GM12801 (cell line): ENCODE measurements around the gene C3.

ENCODE experiments used
- TF ChIP-seq, protein P1 (sequence below): IDR thresholded peaks from one replicate; pipeline ENCODE4 v1.5.1; 2011; ENCODE audit warnings: control low read depth; ENCODE audit not compliant: insufficient read length; ENCODE audit errors: extremely low read depth

Gene C3

GRCh38 chr19:6730941-6731670 lies 10.7 kb upstream of the C3 start:
- TF ChIP-seq, protein P1, sequence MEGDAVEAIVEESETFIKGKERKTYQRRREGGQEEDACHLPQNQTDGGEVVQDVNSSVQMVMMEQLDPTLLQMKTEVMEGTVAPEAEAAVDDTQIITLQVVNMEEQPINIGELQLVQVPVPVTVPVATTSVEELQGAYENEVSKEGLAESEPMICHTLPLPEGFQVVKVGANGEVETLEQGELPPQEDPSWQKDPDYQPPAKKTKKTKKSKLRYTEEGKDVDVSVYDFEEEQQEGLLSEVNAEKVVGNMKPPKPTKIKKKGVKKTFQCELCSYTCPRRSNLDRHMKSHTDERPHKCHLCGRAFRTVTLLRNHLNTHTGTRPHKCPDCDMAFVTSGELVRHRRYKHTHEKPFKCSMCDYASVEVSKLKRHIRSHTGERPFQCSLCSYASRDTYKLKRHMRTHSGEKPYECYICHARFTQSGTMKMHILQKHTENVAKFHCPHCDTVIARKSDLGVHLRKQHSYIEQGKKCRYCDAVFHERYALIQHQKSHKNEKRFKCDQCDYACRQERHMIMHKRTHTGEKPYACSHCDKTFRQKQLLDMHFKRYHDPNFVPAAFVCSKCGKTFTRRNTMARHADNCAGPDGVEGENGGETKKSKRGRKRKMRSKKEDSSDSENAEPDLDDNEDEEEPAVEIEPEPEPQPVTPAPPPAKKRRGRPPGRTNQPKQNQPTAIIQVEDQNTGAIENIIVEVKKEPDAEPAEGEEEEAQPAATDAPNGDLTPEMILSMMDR: no peak

DNA sequence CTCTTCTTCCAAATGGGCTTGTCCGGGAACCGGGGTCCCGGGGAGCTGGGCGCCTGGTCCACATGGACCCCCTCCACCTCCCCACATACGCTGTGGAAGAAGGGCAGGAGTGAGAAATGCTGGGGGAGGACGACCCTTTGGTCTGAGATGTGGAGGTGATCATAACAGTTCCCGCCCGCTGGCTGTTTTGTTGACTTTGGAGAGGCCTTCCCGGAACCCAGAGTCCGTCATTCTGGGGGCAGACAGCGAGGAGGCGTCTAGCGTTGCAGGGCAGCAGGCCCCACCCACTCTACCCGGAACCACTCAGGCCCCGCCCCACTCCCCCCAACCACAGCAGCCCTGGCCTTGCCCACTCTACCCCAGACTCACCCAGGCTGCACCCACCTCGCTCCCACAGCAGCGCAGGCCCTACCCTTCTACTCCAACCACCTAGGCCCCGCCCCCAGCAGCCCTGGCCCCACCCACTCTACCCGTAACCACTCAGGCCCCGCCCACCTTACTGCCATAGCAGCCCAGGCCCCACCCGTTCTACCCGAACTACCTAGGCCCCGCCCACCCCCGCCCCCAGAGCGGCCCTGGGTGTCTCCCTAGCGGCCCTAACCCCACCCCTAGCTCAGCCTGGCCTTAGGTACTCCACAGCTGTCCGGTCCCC lies 9.8 kb upstream of the C3 start:
- TF ChIP-seq, protein P1: no peak

DNA sequence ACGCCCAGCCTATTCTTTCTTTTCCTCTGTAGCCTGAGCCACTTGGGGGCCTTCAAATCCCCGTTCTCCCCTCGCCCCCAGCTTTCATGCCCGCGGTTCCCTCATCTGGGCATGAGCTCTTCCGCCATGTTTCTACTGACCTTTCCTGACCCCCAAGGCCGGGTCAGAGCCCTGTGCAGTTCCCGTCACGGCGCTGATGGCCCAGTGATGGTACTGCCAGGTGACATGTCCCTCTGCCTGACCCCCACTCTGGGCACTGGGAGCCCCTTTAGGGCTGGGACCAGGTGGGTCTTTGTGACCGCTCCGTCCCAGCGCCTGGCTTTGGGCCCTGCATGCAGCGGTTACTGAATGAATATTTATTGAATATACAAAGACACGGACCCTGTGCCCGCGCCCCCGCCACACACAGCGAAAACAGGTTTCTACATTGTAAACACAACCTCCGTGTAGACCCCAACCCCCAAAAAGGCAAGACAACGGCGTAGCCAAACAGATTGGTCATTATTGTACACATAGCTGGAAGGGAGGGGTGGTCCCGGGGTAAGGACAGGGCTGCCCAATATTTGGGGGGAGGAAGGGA lies 9.2 kb upstream of the C3 start:
- TF ChIP-seq, protein P1: no peak

DNA sequence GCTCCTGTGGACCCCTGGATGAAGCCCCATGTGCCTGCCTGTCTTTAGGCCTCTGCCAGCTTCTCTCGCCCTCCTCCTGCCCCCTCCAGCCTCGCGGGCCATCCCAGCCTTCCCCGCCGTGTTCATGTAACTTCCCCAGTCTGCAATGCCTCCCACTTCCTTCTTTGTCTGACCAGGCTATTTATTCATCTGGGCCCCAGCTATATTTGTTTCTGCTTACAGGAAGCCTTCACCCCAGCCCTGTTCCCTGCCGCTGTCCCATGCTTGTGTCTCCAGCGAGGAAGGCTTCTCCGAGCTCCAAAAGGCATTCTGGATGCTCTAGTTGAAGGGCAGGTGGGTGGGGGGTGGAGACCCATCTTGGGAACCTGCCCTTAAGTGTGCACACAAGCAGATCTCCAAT lies 7.9 kb upstream of the C3 start:
- TF ChIP-seq, protein P1: no peak

GRCh38 chr19:6725513-6726231 lies 5.2 kb upstream of the C3 start:
- TF ChIP-seq, protein P1: no peak

DNA sequence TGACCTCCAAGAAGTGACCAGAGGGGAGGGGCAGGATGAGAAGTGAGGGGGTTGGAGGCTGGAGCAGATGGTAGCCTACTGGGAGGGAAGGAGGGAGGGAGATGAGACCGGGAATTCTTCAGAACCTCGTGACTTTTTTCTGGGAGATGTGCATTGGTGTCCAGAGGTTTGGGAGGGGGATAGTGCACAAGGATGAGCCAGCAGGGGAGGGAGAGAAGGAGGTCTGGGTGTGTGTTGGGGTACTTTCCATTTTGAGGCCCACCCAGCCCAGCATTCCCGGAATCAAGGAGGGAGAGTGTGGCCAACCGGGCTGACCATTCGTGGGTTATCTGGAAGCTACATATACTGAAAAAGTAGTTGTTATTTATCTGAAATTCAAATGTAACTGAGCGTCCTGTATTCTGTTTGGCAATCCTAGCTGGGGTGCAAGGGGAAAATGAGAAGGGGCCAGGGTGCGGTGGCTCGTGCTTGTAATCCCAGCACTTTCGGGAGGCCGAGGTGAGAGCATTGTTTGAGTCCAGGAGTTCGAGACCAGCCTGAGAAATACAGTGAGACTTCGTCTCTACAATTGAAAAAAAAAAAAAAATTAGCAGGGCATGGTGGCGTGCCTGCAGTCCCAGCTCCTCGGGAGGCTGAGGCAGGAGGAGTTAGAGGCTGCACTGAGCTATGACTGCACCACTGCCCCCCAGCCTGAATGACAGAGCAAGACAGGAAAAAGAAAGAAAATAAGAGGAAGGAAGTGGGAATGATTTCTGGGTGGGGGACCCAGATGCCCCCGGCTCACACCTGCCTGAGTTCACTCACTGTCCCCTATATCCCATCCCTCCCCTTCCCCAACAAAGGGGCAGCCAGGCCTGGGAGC lies 4.4 kb upstream of the C3 start:
- TF ChIP-seq, protein P1: no peak
